ENCODE results near the gene TMIGD2.

Gene TMIGD2

GRCh38 chr19:4320419-4320818, 18.2 kb upstream of the TMIGD2 start:
- no peak overlapping the region for H3K4me3 ChIP-seq (ENCODE audit: low read depth, low read length)
- no peak for DNase-seq (ENCODE audit: low read depth)
- TF ChIP-seq CTCF (IDR thresholded peaks at IDR 0.05; ENCODE audit: low read depth, low read length) (no peak), MAX (IDR thresholded peaks at IDR 0.05; ENCODE audit: low read depth, low read length) (no peak), MYC (IDR thresholded peaks at IDR 0.05; ENCODE audit: low read depth, low read length) (no peak), POLR2A (IDR thresholded peaks at IDR 0.05; ENCODE audit: extremely low read depth, insufficient read length) (no peak)

GRCh38 chr19:4319067-4319718, 17.0 kb upstream of the TMIGD2 start:
- TF ChIP-seq MAX (IDR thresholded peaks at IDR 0.05; ENCODE audit: low read depth, low read length) (no peak), POLR2A (IDR thresholded peaks at IDR 0.05; ENCODE audit: extremely low read depth, insufficient read length) (no peak), MYC (IDR thresholded peaks at IDR 0.05; ENCODE audit: low read depth, low read length) (no peak), CTCF (IDR thresholded peaks at IDR 0.05; ENCODE audit: low read depth, low read length) (no peak)
- DNase-seq (ENCODE audit: low read depth): no peak

GRCh38 chr19:4318460-4318859, 16.3 kb upstream of the TMIGD2 start:
- DNase-seq (ENCODE audit: low read depth): no peak
- H3K4me3 ChIP-seq (ENCODE audit: low read depth, low read length): no peak overlapping the region
- TF ChIP-seq CTCF (IDR thresholded peaks at IDR 0.05; ENCODE audit: low read depth, low read length): no peak
- no peak for TF ChIP-seq MYC (IDR thresholded peaks at IDR 0.05; ENCODE audit: low read depth, low read length)
- TF ChIP-seq MAX (IDR thresholded peaks at IDR 0.05; ENCODE audit: low read depth, low read length): no peak
- TF ChIP-seq POLR2A (IDR thresholded peaks at IDR 0.05; ENCODE audit: extremely low read depth, insufficient read length): no peak

More at GRCh38 chr19:4319067-4319718, 17.0 kb upstream of the TMIGD2 start:
- no peak overlapping the region for H3K4me3 ChIP-seq (ENCODE audit: low read depth, low read length)

GRCh38 chr19:4316956-4317355, 14.8 kb upstream of the TMIGD2 start:
- no peak overlapping the region for H3K4me3 ChIP-seq (ENCODE audit: low read depth, low read length)
- no peak for DNase-seq (ENCODE audit: low read depth)
- TF ChIP-seq CTCF (IDR thresholded peaks at IDR 0.05; ENCODE audit: low read depth, low read length): no peak
- no peak for TF ChIP-seq POLR2A (IDR thresholded peaks at IDR 0.05; ENCODE audit: extremely low read depth, insufficient read length)
- no peak for TF ChIP-seq MYC (IDR thresholded peaks at IDR 0.05; ENCODE audit: low read depth, low read length)
- no peak for TF ChIP-seq MAX (IDR thresholded peaks at IDR 0.05; ENCODE audit: low read depth, low read length)

- DNase-seq (ENCODE audit: low read depth): no peak
- H3K4me3 ChIP-seq (ENCODE audit: low read depth, low read length): no peak overlapping the region
- no peak for TF ChIP-seq MAX (IDR thresholded peaks at IDR 0.05; ENCODE audit: low read depth, low read length)
- TF ChIP-seq CTCF (IDR thresholded peaks at IDR 0.05; ENCODE audit: low read depth, low read length): no peak
Measured at GRCh38 chr19:4313847-4314490, 11.8 kb upstream of the TMIGD2 start.

All from NB4 (cell line).